ENCODE results near the gene FMO5. TPM values are rescaled to one million over a fixed set of nuclear protein-coding genes. Genes with fewer than 3 reads are reported as not detected.

FMO5 gene, protein sequence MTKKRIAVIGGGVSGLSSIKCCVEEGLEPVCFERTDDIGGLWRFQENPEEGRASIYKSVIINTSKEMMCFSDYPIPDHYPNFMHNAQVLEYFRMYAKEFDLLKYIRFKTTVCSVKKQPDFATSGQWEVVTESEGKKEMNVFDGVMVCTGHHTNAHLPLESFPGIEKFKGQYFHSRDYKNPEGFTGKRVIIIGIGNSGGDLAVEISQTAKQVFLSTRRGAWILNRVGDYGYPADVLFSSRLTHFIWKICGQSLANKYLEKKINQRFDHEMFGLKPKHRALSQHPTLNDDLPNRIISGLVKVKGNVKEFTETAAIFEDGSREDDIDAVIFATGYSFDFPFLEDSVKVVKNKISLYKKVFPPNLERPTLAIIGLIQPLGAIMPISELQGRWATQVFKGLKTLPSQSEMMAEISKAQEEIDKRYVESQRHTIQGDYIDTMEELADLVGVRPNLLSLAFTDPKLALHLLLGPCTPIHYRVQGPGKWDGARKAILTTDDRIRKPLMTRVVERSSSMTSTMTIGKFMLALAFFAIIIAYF
- 0.44 and 0.86 TPM in 2 replicates for total RNA-seq

DNA sequence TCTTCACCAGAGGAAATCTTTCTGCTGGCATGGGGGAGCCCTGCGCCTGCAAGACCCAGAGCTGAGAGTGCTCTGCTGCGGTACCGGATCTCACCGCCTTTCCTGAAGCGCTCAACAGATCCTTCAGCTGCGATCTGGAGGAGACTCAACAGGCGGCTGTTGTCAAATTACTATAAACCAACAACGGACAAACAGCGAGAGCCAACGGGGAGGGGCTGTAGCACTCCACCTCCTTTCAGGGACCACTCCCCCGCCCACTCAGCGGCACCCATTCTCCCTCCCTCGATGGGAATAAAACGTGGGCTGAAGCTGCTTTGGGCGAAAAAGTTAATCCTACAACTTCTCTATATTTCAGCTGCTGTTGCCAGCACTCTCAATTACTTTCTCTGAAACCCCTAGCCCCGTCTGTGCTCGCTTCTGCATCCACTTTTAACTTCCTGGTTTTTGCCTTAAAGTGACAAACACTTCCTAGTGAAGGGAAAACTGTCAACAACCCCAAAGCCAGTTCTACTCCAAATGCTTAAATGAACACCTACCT is at the start of gene FMO5:
Gene FMO5, minus strand, starts transcription at position 147 of the 538 bp plus-strand sequence. CDS start 310 bp downstream, outside the sequence.

DNA sequence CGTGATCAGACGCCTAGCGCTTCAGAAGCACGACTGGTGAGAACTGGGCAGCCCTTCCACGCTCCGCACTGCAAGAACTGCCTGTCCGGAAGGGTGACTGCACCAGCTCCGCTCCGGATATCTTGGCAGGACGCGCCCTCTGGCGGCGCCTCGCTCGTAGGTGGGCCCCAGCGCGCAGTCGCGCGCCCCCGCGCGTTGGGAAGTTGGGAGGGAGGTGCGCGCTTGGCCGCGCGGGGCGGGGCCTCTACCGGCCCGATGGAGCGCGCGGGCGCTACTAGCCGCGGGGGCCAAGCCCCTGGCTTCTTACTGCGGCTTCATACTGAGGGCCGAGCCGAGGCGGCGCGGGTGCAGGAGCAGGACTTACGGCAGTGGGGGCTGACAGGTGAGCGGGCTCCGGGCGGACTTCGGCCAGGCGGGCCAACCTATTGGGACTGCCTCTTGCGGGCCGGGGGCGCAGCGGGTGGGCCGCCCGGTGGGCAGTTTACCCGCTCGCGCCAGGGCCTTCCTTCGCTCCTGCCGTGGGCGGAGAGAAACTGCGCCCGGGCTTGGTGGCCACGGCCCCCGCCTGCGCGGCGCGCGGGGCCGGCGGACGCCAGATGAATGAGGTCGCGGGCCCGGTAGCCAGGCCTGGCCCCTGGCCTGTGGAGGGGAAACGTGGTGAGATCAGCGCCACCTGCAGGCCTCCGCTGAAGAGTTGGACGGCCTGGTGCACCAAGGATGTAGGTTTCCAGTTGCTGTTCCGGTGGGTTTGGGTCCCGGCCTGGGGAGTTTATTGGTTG is 17.5 kb upstream of the FMO5 start, which contains the start of gene CHD1L:
Gene CHD1L, plus strand, starts transcription at position 236 of the 779 bp plus-strand sequence. Its CDS starts 20 bp downstream, at position 256.

DNA sequence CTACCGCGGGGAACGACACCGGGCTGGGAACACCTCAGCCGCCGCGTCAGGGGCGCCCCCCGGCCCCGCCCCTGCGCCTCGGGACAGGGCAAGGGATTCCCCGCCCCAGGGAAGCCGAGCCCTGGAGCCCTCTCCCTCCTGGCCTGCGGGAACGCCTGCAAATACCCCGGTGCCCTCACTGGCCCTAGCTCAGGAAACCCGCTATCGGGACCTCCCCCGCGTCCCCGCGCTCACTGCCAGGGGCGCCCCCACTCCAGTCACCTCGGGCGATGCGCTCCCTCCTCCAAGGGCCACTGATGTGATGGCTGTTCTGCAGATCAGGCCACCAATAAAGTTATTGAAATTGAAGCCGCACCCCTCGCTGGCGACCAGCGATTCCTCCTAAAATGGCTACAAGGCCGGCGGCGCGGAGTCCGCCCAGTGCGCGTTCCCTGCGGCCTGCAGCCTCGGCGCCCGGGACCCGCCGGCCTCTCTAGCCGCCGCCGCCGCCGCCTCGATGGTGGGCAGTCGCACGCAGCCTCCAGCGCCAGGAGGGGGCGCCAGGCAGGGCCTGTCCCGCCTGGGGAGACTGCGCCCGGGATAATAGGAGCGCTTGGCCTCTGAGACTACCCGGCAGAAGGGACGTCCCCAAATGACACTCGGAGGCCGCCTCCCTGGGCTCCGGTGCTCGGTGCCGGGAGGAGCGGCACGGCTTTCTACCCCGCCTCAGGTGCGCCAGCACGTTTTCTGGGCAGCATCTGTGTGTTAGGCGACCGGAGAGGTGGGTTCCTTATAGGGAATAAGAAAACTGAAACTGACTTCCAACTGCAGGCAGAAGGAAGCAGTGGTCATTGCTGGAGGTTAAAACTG is 52.7 kb downstream of the FMO5 start, which contains the start of gene PRKAB2:
Gene PRKAB2, minus strand, starts transcription at position 303 of the 849 bp plus-strand sequence. CDS start 326 bp downstream, outside the sequence.

Other genes starting within 250 kb of the FMO5 start
- gene PRKAB2, start 52.9 kb downstream of the FMO5 start, total RNA-seq: 11.8 and 16.5 TPM in 2 replicates
- gene CHD1L, start 17.3 kb upstream of the FMO5 start, total RNA-seq: 14.4 and 37.1 TPM in 2 replicates